Left lobe of liver (tissue), 2 donors: ENCODE data around the gene SPAG16. TPM values are rescaled to one million over a fixed set of nuclear protein-coding genes. Genes with fewer than 3 reads are reported as not detected.

Experiments used
- ATAC-seq: fragments of 200-7000 bp; cut with Tn5 transposase; one replicate; pipeline ENCODE4 v1.9.1; 2020; ENCODE audit warnings: mild to moderate bottlenecking, moderate library complexity
- DNase-seq: peaks from one replicate; pipeline ENCODE4 v3.0.0-alpha.2; 2020; ENCODE audit warnings: low spot score
- total RNA-seq: library from RNA; stranded (reverse); gene quantifications from one replicate; pipeline ENCODE4 v1.2.1, GENCODE V29; 2021
- donor health status: DM: no; HTN: no; CAD: no; lungs with moderate emphysema.
- donor health status: DM: no; HTN: yes; CAD: no.

The SPAG16 gene
- total RNA-seq, 1 donor from 2014 or later = 8.2 TPM

DNA sequence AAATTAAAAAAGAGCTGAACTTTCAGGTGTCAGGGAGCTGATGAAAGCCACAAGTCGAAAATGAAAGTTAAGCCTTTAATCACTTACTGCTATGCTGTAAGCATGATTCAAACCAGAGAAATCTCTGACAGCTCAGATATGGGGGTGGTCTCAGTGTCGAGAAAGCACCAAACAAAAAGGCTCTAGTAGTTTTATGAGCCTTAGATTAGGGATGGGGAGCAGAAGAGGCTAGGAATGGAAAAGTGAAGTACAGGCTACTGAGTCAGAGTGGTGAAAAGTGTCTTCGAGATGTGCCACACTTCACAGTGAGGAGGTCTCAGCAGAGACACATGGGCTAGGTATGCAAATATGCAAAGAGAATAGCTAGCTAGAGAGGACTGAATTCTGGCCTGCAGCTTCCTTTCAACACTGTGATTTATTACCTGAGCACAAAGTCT is 482.2 kb downstream of the SPAG16 start:
- no peak for ATAC-seq
- no peak for DNase-seq

DNA sequence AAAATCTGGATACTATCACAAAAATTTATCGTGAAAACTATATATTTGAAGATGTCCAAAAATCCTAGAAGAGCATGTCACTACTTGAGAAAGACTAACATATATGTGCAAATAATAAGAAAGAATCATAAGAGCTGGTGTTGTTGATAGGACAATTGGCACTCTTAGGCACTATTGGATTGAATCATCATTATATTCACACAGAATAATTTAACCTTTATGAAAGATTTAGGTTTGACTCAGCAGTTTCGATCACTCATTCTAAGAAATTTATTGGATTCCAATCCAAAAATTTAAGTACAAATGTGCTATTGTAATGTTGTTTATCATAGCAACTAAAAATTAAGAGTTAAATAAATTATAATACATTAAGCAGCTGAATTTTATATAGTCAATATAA is 503.6 kb downstream of the SPAG16 start:
- no peak for ATAC-seq
- DNase-seq = no peak

DNA sequence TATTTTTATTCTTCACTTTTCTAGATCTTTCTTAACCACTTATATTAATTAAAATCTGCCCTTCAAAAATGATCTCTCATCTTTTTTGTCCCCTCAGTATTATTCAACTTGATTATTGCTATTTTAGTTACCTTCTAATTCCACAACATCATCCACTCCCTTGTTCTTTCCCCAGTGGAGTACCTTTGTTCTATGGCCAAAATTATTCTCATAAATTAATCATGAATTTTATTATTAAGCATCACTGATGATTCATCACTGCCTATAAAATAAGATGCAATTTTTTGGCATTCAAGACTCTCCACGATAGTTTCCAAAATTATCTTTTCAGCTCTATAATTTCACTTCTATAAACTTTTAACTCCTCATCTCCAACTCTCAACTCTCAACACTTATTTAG is 505.7 kb downstream of the SPAG16 start:
- no peak for DNase-seq
- no peak for ATAC-seq

DNA sequence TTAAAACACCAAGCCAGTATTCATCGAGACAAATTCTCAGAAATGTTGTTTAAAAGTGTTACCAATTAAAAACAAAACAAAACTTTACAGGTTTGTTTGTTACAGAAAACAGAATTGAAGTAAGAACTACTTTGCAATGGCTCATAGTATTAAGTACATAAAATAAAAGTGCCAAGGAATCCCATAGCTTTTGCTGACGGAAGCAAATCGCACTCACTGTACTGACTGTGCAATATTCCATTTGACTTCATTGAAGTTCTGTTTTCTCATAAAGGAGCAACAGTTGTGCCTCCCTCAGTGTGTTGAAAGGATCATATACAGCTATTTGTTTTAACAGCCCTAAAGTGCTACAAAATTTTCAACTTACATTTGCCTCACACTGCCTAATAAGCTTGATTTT is 507.8 kb downstream of the SPAG16 start:
- no peak for ATAC-seq
- no peak for DNase-seq

GRCh38 chr2:213806125-213806726 is 522.0 kb downstream of the SPAG16 start:
- ATAC-seq (peak; percentile 43), DNase-seq (no peak)

DNA sequence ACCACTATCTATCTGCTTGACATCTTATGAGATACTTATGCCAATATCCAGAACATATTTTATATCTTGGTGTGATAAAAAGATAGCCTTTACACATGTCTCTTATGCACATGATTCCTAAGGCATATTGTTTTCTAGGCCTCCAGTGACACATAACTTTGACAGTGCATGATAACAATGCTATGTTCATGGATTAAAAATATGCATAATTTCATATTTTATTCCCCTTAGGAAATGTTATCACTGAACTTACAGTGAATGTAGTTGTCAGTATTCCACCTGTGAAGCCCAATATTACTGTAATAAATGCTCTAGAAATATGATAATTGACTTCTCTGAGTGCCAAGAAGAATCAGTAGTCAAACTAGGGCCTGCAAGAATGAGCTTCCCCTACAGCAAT is 532.3 kb downstream of the SPAG16 start:
- no peak for DNase-seq
- ATAC-seq = no peak

DNA sequence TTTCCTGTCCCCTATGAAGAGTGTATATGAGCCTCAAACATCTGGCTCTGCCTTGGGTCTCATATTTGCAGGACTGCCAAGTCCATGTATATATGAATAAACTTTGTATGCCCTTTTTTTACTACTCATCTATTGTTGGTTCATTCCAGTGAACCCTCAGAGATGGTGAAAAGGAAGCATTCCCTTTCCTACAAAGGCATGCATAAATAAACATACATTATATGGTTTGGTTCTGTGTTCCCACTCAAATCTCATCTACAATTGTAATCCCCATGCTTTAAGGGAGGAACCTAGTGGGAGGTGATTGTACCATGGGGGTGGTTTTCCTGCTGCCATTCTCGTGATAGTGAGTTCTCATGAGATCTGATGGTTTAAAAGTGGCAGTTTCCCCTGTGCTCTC is 534.2 kb downstream of the SPAG16 start:
- ATAC-seq (no peak), DNase-seq (no peak)

DNA sequence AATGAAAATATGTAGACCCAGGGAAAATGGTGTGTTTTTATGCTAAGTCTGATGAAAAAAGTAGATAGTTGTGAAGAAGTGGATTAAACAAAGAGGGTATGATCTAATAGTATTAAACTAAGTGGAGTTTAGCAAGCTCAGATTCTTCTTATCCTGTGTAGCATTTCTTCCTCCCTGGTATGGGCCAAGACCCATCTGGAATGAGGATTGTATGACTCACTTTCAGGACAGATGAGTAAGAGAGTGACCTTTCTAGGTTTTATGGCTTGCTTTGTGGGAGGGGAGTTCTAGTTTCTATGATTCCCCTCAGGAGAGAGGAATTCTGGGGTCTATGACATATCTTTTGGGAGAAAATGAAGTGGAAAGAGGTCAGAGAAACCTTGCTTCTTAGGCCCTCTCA is 550.1 kb downstream of the SPAG16 start:
- ATAC-seq = no peak
- no peak for DNase-seq

- no peak for DNase-seq
- ATAC-seq = peak; percentile 67
Measured at GRCh38 chr2:213834746-213835145, 550.5 kb downstream of the SPAG16 start.

GRCh38 chr2:213846856-213847255 is 562.6 kb downstream of the SPAG16 start:
- DNase-seq (no peak), ATAC-seq (no peak)

- ATAC-seq (no peak), DNase-seq (no peak)
Measured at GRCh38 chr2:213847316-213847715, 563.1 kb downstream of the SPAG16 start.

DNA sequence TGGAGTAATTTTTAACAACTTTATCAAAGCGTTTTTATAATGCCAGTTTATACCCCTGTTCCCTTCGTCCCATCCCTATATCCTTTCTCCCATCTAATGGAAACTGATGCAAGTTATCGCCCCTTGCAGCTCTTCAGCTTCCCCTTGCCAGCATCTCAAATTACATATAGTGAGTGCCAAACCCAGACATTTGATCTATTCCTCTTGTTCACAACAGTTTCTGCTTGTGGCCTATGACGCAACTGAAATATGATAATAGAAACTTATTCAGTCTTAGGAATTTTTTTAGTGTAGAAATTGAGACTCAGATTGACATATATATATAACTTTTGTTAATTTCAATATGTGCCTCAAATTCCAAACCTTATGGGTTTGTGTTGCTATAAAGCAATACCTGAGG is 564.4 kb downstream of the SPAG16 start:
- no peak for DNase-seq
- ATAC-seq = no peak

DNA sequence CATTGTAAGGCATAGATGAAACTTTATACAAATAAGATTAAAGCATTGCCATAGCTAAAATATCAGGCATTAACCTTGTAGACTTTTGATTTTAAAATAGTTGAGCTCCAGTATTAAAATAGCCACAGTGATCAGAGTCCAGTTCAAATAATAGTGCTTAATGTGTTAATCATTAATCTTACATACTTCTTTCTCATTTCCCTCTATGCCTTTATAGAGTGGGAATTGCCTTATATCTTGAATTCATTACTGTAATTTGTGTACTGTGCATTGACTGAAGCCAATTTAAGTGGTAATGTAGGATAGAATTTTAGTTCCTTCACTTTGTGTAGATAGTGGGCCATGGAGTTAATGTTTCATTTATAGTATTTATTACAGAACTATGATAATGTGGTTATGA is 577.4 kb downstream of the SPAG16 start:
- ATAC-seq (peak; percentile 77), DNase-seq (no peak)

DNA sequence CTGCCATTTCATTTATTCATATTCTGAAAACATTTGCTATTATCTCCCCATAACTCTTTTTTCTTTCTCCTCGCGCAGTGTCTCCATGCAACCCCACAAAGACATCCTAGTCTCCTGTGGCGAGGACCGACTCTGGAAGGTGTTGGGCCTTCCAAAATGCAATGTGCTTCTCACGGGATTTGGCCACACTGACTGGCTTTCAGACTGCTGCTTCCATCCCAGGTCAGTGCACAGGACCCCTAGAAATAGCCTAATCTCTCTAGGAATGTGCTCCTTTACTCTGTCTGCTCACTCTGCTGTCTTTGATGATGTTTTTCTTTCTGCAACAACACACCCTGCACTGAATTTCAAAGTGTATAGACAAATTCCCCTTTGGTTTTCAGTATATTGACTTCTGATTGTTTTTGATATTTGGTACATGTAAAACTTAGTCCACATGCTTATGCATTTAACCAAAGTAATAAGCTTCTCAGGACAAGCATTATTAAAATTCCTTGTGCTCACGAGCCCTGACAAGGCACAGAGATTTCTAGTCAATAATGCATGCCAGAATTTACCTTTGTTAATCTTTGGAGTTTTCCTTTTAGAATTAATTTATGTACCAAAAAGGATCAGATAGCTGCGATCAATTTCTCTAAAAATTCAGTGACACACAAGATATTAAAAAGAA is 578.3 kb downstream of the SPAG16 start:
- no peak for ATAC-seq
- DNase-seq = no peak

- no peak for ATAC-seq
- DNase-seq = no peak
Measured at GRCh38 chr2:213863541-213863940, 579.3 kb downstream of the SPAG16 start.

- ATAC-seq (no peak), DNase-seq (no peak)
Measured at GRCh38 chr2:213868526-213868925, 584.3 kb downstream of the SPAG16 start.

DNA sequence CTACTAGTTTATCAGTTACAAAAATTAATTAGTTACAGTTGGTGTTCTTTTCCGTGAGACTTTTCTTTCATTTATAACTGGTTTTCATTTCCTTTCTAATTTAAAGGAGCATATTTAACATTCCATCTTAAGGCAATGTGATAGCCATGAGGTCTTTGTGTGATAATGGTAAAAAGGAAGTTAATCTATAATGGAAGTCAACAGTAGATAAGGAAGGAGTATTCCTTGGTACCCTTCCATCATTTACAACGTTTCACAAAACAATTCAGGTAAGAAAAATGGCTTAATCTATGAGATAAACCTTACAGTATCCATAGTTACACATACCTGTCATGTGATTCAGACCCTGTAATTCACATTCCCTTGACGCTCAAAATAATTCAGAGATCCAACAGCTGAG is 601.2 kb downstream of the SPAG16 start:
- ATAC-seq = no peak

GRCh38 chr2:213914510-213914909 is 630.2 kb downstream of the SPAG16 start:
- no peak for ATAC-seq
- no peak for DNase-seq

More for the DNA sequence above, 601.2 kb downstream of the SPAG16 start:
- DNase-seq = no peak

DNA sequence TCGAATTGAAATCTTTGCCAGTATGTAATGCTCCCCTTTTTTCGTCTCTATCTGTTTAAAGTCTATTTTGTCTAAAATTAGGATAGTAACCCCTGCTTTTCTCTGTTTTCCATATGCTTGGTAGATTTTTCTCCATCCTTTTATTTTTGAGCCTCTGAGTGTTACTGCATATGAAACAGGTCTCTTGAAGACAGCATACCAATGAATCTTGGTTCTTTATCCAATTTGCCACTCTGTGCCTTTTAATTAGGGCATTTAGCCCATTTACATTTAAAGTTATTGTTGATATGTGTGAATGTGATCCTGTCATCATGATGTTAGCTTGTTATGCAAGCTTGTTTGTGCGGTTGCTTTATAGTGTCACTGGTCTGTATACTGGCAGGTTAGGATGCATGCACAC is 635.8 kb downstream of the SPAG16 start:
- ATAC-seq (no peak), DNase-seq (no peak)

DNA sequence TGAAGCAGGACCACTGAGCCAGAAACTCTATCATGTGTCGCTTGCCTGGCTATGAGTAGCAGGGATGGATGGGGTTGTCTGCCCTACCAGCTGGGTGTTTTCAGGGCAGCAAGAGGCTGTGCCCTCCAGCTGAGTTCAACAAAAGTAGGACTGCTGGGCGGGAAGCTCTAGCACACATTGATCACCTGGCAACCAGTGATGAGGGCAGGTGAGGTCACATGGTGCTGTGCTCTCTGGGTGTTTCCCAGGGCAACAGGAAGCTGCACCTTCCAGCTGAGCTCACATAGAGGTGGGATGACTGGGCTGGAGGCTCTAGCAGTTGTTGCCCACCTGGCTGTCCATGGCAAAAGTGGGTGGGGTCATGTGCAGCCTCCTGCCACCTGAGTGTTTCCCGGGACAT is 639.3 kb downstream of the SPAG16 start:
- DNase-seq (no peak), ATAC-seq (no peak)

- DNase-seq (no peak), ATAC-seq (peak; percentile 73)
Measured at GRCh38 chr2:213934560-213934959, 650.3 kb downstream of the SPAG16 start.

DNA sequence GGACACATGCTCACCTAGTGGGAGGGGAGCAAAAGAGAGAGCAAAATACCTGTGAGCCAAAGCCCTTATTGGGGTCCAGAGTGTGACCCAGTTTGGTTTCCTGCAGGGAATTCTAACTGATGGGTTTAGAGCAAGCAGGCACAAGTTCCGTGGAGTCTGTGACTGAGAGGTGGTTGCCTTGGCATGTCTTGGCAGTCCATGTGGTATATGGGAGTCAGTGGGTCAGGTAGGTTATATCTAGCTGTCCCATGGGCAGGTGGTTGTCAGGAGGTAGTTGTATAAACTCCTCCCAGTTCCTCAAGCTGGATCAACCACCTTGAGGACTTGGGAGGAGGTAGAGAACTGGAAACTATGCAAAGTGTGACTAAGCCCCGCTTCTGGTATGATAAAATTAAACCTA is 673.8 kb downstream of the SPAG16 start:
- no peak for ATAC-seq
- no peak for DNase-seq

- no peak for ATAC-seq
- no peak for DNase-seq
Measured at GRCh38 chr2:213959589-213959988, 675.3 kb downstream of the SPAG16 start.
